CD4-positive, alpha-beta T cell treated with Interleukin-4 for 1 hour (primary cell): ENCODE results near the gene TF.

ENCODE experiments used
- DNase-seq, 2 donors: peaks; one replicate each; pipeline ENCODE4 v3.0.0-alpha.2; 2020 to 2022

Gene TF

DNA sequence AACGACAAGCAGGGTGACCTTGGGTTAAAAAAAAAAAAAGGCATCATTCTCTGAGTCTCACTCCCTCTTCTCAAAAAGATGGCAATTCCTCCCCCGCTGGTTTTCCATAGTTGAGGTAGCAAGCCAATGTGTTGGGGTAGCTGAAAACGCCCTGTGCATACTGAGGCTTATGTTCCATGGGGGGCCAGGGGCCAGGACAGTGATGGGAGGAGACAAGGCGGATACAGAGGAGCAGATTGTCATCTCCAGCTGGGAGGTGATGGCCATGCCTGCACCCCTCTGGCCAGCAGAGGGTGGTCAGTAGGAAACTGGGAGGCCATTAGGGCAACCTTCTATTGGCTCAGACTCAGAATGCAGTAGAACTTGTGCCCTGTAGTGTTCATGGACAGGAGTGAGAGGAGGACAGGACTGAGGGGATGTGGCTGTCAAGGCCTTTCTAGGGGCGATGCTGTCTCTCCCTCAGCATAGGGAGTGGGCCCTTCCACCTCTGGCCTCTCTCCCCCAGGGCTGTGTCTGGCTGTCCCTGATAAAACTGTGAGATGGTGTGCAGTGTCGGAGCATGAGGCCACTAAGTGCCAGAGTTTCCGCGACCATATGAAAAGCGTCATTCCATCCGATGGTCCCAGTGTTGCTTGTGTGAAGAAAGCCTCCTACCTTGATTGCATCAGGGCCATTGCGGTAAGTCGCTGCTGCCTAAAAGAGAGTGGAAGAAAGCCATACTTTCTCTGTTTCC, 1.9 kb downstream of the TF start:
- no peak for DNase-seq

DNA sequence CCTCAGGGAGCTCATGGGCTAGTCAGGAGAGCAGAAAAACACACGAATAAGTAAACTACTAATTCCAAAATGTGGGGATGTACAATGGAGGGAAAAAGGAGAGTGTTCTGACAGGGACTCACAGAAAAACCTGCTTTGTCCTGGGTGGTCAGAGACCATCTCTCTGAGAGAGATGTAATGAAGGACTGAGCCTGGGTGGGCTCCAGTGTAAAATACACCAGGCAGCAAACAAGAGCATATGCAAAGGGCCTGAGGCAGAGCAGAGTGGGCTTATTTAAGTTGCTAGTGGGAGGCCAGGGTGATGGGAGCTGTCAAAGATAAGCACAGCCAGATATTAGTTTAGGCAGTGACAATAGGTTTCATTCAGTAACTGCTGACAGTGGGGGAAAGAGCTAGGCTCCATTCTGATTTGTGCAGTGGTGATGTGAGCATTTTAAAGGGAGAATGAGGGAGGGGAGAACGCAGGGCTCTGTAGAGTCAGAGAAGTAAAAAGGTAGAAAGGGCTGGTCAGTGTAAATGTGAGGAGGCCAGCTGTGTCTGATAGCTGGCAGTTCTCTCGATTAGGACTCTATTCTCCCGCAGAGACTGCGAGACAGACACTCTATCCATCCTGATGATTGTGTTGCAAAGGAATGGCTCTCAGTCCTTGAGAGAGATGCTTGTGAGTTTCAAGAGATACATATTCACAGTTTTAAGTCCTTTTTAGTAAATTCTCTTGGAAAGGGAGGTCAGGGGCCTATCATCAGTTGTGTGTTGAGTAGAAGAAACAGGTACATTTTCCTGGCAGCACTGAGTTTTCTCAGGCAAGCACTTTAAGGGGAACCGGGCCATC, 3.5 kb downstream of the TF start:
- no peak for DNase-seq

DNA sequence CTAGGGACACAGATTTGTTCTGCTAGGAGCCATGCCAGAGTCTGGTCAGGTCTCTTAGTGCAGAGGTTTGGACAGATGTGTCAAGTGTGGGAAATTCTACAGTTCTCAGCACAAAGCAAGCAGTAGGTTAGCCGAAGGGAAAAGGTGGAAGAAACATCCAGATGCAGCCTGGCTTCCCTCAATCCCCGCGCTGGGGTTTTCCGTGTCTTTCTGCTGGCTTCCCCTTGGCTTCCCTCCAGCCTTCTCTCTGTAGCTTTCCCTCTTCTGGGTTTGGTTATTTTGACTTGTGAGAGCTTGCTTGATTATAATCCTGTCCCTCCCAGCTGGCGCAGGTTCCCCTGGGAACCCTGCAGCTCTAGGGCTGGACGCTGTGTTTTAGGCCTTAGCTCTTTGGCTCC, 4.1 kb downstream of the TF start:
- DNase-seq, result no peak

DNA sequence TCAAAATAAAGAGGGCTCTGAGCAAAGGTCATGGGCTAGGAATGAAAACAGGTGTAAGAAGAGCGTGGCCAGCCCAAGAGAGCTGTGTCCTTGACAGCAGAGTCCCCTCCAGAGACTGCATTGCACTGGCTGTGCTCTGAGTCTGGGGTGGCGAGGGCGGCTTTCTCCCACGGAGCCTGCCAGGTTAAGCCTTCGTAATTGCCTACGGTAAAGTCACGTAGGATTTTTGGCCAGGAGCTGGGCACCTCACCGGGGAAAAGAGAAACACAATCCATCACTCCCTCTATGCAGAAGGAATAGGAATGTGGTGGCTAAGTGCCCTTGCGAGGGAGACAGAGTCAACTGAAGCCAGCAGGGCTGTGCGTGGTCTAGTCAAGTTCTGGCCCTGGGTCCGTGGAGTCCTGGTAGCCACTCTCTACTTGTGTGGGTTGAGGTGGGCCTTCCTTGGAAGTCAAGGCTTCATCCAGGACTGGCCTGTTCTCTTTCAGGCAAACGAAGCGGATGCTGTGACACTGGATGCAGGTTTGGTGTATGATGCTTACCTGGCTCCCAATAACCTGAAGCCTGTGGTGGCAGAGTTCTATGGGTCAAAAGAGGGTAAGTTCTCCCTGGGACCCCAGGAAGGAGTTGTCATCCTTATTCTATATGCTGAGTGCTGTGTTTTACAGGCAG, 7.0 kb downstream of the TF start:
- no peak for DNase-seq

DNA sequence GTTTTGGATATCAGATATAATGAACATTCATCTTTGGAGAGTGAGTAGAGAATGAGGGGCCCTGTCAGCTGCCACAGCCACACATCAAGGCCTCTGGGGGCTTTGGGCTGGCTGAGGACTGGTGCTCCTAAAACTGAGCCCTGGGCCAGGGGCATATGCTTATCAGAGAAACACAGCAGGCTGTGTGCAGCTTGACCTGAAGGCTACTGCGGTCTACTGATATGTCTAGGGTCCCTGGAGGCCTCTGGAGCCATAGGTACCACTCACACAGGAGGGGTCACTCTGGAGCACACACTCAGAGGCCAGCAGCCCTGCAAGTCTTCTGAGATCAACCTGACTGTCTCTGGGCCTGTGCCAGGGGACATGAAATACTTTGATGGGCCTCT, 7.6 kb downstream of the TF start:
- no peak for DNase-seq

- no peak for DNase-seq
These were observed 8.3 kb downstream of the TF start for GRCh38 chr3:133754455-133754854.

GRCh38 chr3:133754973-133755828, 9.0 kb downstream of the TF start:
- no peak for DNase-seq

DNA sequence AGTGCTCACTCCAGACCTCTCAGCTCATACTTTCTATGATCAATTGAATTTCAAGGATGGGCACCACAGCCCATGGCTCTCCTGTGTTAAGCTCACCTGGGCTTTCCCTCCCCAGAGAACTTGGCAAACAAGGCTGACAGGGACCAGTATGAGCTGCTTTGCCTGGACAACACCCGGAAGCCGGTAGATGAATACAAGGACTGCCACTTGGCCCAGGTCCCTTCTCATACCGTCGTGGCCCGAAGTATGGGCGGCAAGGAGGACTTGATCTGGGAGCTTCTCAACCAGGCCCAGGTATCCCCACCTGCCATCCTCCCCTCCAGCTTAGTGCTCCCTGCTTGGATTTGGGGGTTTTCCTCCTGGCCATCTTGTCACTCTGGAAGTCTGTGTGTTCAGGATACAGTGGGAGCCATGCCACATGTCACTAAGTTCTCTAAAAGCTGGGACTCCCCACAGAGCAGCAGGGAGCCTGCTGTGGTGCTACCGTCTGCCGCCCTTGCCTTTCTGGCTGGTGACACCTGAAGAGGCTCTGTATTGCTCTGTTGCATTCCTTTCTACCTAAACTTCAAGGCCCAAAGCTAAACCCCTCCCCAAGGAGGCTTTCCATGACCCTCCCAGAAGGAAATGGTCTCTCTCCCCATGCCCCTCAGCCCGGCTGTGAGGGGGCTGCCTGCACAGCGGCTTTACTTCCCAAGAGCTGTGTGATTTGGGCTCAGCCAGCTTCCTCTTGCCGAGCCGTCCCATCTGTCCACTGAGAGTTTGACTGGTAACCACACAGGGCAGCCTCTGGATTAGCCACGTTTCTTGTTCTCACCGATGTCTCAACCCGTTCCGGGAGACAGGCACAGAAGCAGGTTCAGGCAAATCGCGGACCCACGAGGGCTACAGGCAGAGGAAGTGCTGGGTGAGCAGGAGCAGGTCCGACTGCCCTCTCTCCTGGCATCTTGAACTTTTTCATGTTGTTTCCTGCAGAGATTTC, 10.8 kb downstream of the TF start:
- DNase-seq, result no peak

GRCh38 chr3:133757701-133758567, 11.7 kb downstream of the TF start:
- DNase-seq, result no peak

DNA sequence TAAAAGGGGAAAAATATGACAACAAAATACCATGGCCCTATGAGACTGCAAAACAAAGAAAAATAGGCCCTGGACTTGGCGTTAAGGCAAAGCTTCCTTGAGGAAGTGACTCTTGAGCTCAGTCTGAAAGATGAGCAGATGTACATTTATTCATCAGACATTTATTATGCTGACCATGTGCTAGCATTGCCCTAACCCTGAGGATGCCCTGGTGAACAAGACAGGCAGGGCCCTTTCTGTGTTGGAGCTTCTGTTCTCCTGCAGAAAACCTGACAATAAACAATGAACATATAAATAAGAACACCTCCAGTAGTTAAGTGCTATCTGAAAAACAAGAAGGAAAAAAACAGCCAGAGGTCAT, 12.4 kb downstream of the TF start:
- DNase-seq, result no peak

DNA sequence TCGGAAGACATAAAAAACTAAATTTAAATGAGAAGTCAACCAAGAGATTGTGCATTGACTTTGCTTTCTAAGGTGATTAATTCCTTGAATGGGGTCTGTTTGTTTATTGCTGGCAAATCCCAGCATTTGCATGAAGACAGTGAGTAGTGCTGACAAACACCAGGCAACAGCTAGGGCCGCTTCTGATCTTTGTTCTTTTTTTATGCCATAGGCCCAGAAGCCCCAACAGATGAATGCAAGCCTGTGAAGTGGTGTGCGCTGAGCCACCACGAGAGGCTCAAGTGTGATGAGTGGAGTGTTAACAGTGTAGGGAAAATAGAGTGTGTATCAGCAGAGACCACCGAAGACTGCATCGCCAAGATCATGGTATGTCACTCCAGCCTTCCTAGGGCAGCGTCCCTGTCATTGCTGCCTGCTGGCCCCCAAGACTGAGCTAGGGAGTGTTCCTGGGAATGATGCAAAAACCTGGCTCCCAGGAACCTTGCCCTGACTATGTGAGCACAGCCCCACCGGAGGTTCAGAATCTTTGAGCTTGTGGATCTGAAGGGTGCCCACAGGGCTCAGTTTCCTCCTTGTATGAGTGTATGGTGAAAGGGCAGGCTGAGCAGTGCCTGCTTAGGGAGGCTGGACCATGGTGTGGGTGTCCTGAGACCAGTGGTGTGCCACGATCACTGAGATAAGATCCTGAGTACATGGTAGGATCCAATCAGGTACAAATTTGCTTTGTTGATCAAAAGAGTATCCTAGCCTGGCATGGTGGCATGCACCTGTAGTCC, 13.0 kb downstream of the TF start:
- no peak for DNase-seq

DNA sequence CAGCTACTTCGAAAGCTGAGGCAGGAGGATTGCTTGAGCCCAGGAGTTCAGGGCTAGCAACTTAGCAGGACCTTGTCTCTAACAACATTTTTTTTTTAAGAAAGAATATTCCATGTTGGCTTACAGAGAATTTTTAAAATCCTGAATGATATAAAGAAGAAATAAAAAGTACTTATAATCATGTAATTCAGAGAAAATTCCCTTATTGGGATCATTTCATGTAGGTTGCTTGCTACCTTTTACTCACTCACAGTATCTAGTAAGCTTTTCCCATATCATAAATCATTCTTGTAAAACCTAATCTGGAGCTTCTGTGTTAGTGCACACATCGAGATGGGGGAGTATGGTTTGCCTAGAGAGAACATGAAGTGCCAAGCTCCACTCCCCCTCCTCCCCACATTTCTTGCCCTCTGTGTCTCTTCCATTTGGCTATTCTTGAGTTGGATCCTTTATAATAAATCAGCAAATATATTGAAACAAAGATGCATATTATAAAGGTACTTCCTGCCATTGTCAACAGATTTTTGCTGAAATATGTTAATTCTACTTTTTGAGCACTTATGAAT, 13.6 kb downstream of the TF start:
- DNase-seq, result no peak

GRCh38 chr3:133760916-133761315, 14.7 kb downstream of the TF start:
- no peak for DNase-seq

DNA sequence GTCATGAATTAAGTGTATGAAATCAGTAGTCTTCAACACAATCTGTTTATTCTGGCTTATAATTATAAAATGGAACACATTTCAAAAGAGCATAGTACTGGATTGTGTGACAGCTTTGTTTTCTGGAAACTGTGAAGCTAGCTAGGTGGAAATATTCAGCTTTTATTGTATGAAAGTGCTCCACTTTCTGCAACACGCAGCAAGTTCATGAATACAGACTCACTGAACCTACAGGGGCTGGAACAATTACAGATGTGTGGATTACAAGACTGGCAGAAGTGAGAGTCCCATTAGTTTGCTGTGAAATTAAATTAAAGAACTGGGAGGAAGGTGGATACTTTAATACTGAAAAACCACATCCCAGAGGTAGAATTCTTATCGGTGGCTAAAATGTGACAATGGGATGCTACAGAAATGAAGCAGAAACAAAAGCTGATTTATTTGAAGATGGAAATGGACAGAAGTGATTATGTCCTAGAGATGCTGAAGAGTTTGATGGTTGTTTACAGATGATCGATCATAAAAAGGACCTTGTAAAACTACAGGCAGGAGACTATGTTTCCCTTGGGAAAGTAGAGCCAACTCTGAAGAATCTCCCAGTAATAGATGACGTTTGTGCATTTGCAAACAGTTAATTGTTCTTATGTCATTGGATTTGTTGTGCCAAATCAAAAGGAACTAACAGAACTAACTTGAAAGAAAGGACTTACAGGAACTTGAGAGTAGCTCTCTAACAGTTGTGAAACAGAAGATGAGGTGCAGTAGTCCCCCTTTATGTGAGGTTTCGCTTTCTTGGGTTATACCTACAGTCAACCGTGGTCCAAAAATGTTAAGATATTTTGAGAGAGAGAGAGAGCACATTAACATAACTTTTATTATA, 15.7 kb downstream of the TF start:
- DNase-seq, result no peak

DNA sequence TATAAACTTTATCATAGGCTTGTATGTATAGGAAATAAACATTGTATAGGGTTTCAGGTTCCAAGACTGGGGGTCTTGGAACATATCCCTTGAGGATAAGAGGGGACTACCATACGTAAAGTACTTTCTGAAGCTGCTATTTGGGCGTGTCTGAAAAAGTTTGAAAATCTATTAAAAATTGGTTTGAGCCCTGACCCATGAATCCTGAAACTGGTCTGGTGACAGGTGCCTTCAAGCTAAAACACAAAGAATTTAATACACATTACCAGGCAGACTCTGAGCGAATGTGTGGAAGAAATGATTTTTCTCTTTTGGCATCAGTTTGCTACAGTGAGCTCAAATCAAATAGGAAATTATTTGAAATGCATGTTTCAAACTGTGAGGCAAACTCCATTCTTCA, 16.3 kb downstream of the TF start:
- no peak for DNase-seq

- DNase-seq, result no peak
These were observed 17.8 kb downstream of the TF start for GRCh38 chr3:133763797-133764683.

DNA sequence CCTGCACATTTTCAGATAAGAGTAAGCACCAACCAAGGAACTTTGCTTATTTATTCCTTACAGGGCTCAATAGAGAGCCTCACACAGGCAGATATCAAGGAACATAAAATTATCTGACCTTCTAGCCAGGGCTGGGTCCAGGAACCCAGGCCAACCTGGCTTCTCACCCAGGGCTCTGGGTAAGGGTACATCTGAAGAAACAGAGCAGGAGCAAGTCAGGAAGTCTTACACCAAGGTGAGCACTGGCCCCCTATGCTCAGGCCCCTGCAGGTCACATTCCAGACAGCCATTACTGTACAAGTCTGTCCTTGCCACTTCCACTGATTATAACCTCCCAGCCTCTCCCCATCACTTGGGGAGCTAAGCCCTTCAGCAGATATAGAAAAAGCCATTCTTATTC, 19.1 kb downstream of the TF start:
- DNase-seq, result no peak
